Measurements from ENCODE around the gene DHRS9. TPM values are rescaled to one million over a fixed set of nuclear protein-coding genes. Genes with fewer than 3 reads are reported as not detected.

Gene DHRS9
- polyA plus RNA-seq, 6 donors from 2014 or later, result 1.3 to 2.0 TPM; not detected in 4

- Mint-ChIP-seq H3K4me1 (peaks cover 0 to 5% (median 0%) of the 10 kb centered on the region in 3 donors), H3K27ac (no peak overlapping the region)
Measured at GRCh38 chr2:169091256-169091655, 21.9 kb downstream of the DHRS9 start.

GRCh38 chr2:169091761-169092519 lies 22.6 kb downstream of the DHRS9 start:
- ATAC-seq (ENCODE audit: low read depth in 2 of 2) (no peak), DNase-seq (no peak)
- H3K9me3 Mint-ChIP-seq, result peaks cover 0 to 3% (median 0%) of the 10 kb centered on the region in 7 donors
- H3K27ac Mint-ChIP-seq, result no peak overlapping the region
- H3K4me1 Mint-ChIP-seq, result peaks cover 0 to 5% (median 0%) of the 10 kb centered on the region in 3 donors
- no peak overlapping the region for H3K4me3 Mint-ChIP-seq
- no peaks in the 10 kb centered on the region for H3K27me3 Mint-ChIP-seq
- H3K36me3 Mint-ChIP-seq, result no peaks in the 10 kb centered on the region

More at GRCh38 chr2:169091256-169091655, 21.9 kb downstream of the DHRS9 start:
- no peak for ATAC-seq (ENCODE audit: low read depth in 2 of 2)
- Mint-ChIP-seq H3K36me3 (no peaks in the 10 kb centered on the region), H3K27me3 (no peaks in the 10 kb centered on the region), H3K4me3 (no peak overlapping the region), H3K9me3 (peaks cover 0 to 3% (median 0%) of the 10 kb centered on the region in 7 donors)
- DNase-seq, result no peak

- Mint-ChIP-seq H3K27ac (no peak overlapping the region), H3K4me3 (no peak overlapping the region), H3K36me3 (peaks cover 0 to 4% of the 10 kb centered on the region in 2 donors), H3K4me1 (peaks cover 0 to 7% (median 1%) of the 10 kb centered on the region in 3 donors), H3K27me3 (no peaks in the 10 kb centered on the region), H3K9me3 (peaks cover 0 to 6% (median 3%) of the 10 kb centered on the region in 7 donors)
- DNase-seq (no peak), ATAC-seq (ENCODE audit: low read depth in 2 of 2) (no peak)
Measured at GRCh38 chr2:169093535-169093934, 24.2 kb downstream of the DHRS9 start.

- Mint-ChIP-seq H3K27ac (no peak overlapping the region), H3K9me3 (peaks cover 4 to 15% (median 10%) of the 10 kb centered on the region in 7 donors), H3K4me3 (no peak overlapping the region), H3K36me3 (peaks cover 0 to 12% of the 10 kb centered on the region in 2 donors), H3K27me3 (no peaks in the 10 kb centered on the region), H3K4me1 (peaks cover 5 to 12% (median 9%) of the 10 kb centered on the region in 3 donors)
- ATAC-seq (ENCODE audit: low read depth in 2 of 2), result no peak
- DNase-seq, result no peak
Measured at GRCh38 chr2:169094676-169095075, 25.3 kb downstream of the DHRS9 start.

- peaks cover 10 to 22% (median 13%) of the 10 kb centered on the region in 3 donors for H3K4me1 Mint-ChIP-seq
- ATAC-seq (ENCODE audit: low read depth in 2 of 2) (no peak), DNase-seq (no peak)
- peaks cover 0 to 12% of the 10 kb centered on the region in 2 donors for H3K36me3 Mint-ChIP-seq
- H3K9me3 Mint-ChIP-seq, result peaks cover 4 to 25% (median 18%) of the 10 kb centered on the region in 7 donors
- peak overlapping the region in 1 of 8 donors; percentile 18 for H3K4me3 Mint-ChIP-seq
- no peaks in the 10 kb centered on the region for H3K27me3 Mint-ChIP-seq
- no peak overlapping the region for H3K27ac Mint-ChIP-seq
Measured at GRCh38 chr2:169095621-169096105, 26.3 kb downstream of the DHRS9 start.

- peaks cover 0 to 5% (median 4%) of the 10 kb centered on the region in 3 donors for H3K27me3 Mint-ChIP-seq
- no peak for ATAC-seq (ENCODE audit: low read depth in 2 of 2)
- no peak overlapping the region for H3K4me3 Mint-ChIP-seq
- DNase-seq, result no peak
- peaks cover 16 to 56% (median 46%) of the 10 kb centered on the region in 3 donors for H3K4me1 Mint-ChIP-seq
- no peaks in the 10 kb centered on the region for H3K36me3 Mint-ChIP-seq
- H3K27ac Mint-ChIP-seq, result no peak overlapping the region
- peaks cover 0 to 9% (median 7%) of the 10 kb centered on the region in 7 donors for H3K9me3 Mint-ChIP-seq
Measured at GRCh38 chr2:169104848-169105247, 35.5 kb downstream of the DHRS9 start.

GRCh38 chr2:169105476-169105875 lies 36.1 kb downstream of the DHRS9 start:
- Mint-ChIP-seq H3K4me1 (peaks cover 14 to 53% (median 43%) of the 10 kb centered on the region in 3 donors), H3K9me3 (peaks cover 0 to 3% (median under 1%) of the 10 kb centered on the region in 7 donors)
- ATAC-seq (ENCODE audit: low read depth in 2 of 2), result no peak

GRCh38 chr2:169106134-169106533 lies 36.8 kb downstream of the DHRS9 start:
- no peak overlapping the region for H3K27ac Mint-ChIP-seq
- no peaks in the 10 kb centered on the region for H3K36me3 Mint-ChIP-seq
- H3K27me3 Mint-ChIP-seq, result peaks cover 0 to 17% (median 11%) of the 10 kb centered on the region in 3 donors
- DNase-seq (no peak), ATAC-seq (ENCODE audit: low read depth in 2 of 2) (no peak)
- peaks cover 10 to 46% (median 38%) of the 10 kb centered on the region in 3 donors for H3K4me1 Mint-ChIP-seq
- no peak overlapping the region for H3K4me3 Mint-ChIP-seq
- H3K9me3 Mint-ChIP-seq, result no peaks in the 10 kb centered on the region

More at GRCh38 chr2:169105476-169105875, 36.1 kb downstream of the DHRS9 start:
- Mint-ChIP-seq H3K27me3 (peaks cover 0 to 11% (median 4%) of the 10 kb centered on the region in 3 donors), H3K27ac (no peak overlapping the region), H3K36me3 (no peaks in the 10 kb centered on the region), H3K4me3 (no peak overlapping the region)
- no peak for DNase-seq

GRCh38 chr2:169106563-169107545 lies 37.5 kb downstream of the DHRS9 start:
- peaks cover 5 to 39% (median 32%) of the 10 kb centered on the region in 3 donors for H3K4me1 Mint-ChIP-seq
- no peak overlapping the region for H3K27ac Mint-ChIP-seq
- ATAC-seq (ENCODE audit: low read depth in 2 of 2) (no peak), DNase-seq (no peak)
- H3K9me3 Mint-ChIP-seq, result no peaks in the 10 kb centered on the region
- no peaks in the 10 kb centered on the region for H3K36me3 Mint-ChIP-seq
- peaks cover 0 to 19% (median 12%) of the 10 kb centered on the region in 3 donors for H3K27me3 Mint-ChIP-seq
- H3K4me3 Mint-ChIP-seq, result peak overlapping the region in 1 of 8 donors; percentile 48

- H3K27me3 Mint-ChIP-seq, result peaks cover 0 to 19% (median 17%) of the 10 kb centered on the region in 3 donors
- H3K4me3 Mint-ChIP-seq, result peak overlapping the region in 1 of 8 donors; percentile 71
- no peak overlapping the region for H3K27ac Mint-ChIP-seq
- ATAC-seq (ENCODE audit: low read depth in 2 of 2), result peak in 1 of 2 donors; percentile 82
- DNase-seq, result peak; percentile 29
- H3K36me3 Mint-ChIP-seq, result no peaks in the 10 kb centered on the region
- H3K4me1 Mint-ChIP-seq, result peaks cover 5 to 31% (median 27%) of the 10 kb centered on the region in 3 donors
- H3K9me3 Mint-ChIP-seq, result no peaks in the 10 kb centered on the region
Measured at GRCh38 chr2:169107645-169108044, 38.3 kb downstream of the DHRS9 start.

GRCh38 chr2:169108099-169108884 lies 38.9 kb downstream of the DHRS9 start:
- Mint-ChIP-seq H3K4me1 (peaks cover 5 to 29% (median 27%) of the 10 kb centered on the region in 3 donors), H3K27me3 (peaks cover 0 to 22% (median 19%) of the 10 kb centered on the region in 3 donors), H3K9me3 (no peaks in the 10 kb centered on the region), H3K4me3 (peak overlapping the region in 1 of 8 donors; percentile 53), H3K27ac (peak overlapping the region in 1 of 6 donors; percentile 62), H3K36me3 (no peaks in the 10 kb centered on the region)
- DNase-seq, result no peak
- no peak for ATAC-seq (ENCODE audit: low read depth in 2 of 2)
